ENCODE results near the gene COL5A2.

DNA sequence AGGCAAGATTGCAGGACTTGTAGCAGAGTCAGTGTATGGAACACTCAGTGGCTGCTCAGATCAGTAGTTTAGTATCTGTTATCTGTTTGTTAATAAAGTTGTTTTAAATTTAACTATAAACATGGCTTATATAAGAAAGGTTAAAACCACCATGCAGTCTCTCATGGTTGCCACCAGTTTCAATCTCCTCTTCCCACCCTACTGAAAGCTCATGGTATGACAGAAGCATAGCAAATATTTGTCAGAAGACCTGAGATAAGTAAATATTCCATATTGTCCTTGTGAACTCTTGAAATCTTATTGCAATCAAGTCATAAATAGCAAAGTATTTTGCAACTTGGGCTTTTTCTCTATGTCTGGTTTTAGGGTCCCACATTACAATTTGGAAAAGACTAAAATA lies 2.1 kb upstream of the COL5A2 start:
- TF ChIP-seq, protein P1, sequence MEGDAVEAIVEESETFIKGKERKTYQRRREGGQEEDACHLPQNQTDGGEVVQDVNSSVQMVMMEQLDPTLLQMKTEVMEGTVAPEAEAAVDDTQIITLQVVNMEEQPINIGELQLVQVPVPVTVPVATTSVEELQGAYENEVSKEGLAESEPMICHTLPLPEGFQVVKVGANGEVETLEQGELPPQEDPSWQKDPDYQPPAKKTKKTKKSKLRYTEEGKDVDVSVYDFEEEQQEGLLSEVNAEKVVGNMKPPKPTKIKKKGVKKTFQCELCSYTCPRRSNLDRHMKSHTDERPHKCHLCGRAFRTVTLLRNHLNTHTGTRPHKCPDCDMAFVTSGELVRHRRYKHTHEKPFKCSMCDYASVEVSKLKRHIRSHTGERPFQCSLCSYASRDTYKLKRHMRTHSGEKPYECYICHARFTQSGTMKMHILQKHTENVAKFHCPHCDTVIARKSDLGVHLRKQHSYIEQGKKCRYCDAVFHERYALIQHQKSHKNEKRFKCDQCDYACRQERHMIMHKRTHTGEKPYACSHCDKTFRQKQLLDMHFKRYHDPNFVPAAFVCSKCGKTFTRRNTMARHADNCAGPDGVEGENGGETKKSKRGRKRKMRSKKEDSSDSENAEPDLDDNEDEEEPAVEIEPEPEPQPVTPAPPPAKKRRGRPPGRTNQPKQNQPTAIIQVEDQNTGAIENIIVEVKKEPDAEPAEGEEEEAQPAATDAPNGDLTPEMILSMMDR (IDR thresholded peaks at IDR 0.05): no peak
- no peak for TF ChIP-seq POLR2A (IDR thresholded peaks at IDR 0.05)

Data from lower leg skin (tissue), 3 donors.